PC-3 (cell line): ENCODE data around the gene RALGPS1. TPM values are rescaled to one million over a fixed set of nuclear protein-coding genes. Genes with fewer than 3 reads are reported as not detected.

ENCODE experiments used
- ATAC-seq: fragments of 200-7000 bp; cut with Tn5 transposase; 2 replicates; pipeline ENCODE4 v1.9.1; 2020; ENCODE audit warnings: mild to moderate bottlenecking, moderate library complexity
- BruUV-seq: library from RNA; stranded (reverse); fragments of 400-500 nt; replicated peaks from 2 replicates; lab custom pipeline; 2021; lab: Mats Ljungman, UMichigan
- CTCF ChIA-PET: fragments of 300-600 bp; sonication (Branson Sonifier 250); formaldehyde crosslinking; loops from one replicate; lab custom pipeline; 2022; ENCODE audit warnings: antibody characterized with exemption; lab: Charles Lee
- POLR2A ChIA-PET: fragments of 300-600 bp; sonication (Branson Sonifier 250); formaldehyde crosslinking; loops from one replicate; lab custom pipeline; 2022; ENCODE audit warnings: antibody characterized with exemption; ENCODE audit not compliant: unreplicated experiment; lab: Charles Lee
- DNase-seq: peaks from one replicate; pipeline ENCODE4 v3.0.0-alpha.2; 2015
- H2AFZ ChIP-seq: fragments of 300-600 bp; sonication (generic); 2 replicates; pipeline ENCODE4 v1.6.0; 2016; ENCODE audit warnings: antibody characterized with exemption, low read length
- H3F3A ChIP-seq: fragments of 300-600 bp; sonication (generic); one replicate; pipeline ENCODE4 v1.6.0; 2017; ENCODE audit warnings: antibody characterized with exemption, low read length, control low read depth, mild to moderate bottlenecking; ENCODE audit not compliant: unreplicated experiment
- H3K27ac ChIP-seq: fragments of 300-600 bp; sonication (generic); 2 replicates; pipeline ENCODE4 v1.5.1; 2016; ENCODE audit warnings: mild to moderate bottlenecking, low read length
- H3K27me3 ChIP-seq: fragments of 300-600 bp; sonication (generic); 2 replicates; pipeline ENCODE4 v1.6.1; 2016; ENCODE audit warnings: low read length, mixed read lengths
- H3K36me3 ChIP-seq: fragments of 300-600 bp; sonication (generic); 2 replicates; pipeline ENCODE4 v1.6.1; 2016; ENCODE audit warnings: low read depth, mixed run types, low read length, mixed read lengths
- H3K4me1 ChIP-seq: fragments of 300-600 bp; sonication (generic); 2 replicates; pipeline ENCODE4 v1.5.1; 2016; ENCODE audit warnings: low read length; ENCODE audit not compliant: insufficient read depth
- H3K4me2 ChIP-seq: fragments of 300-600 bp; sonication (generic); 2 replicates; pipeline ENCODE4 v1.6.0; 2016; ENCODE audit warnings: low read length
- H3K4me3 ChIP-seq: fragments of 300-600 bp; sonication (generic); 2 replicates; pipeline ENCODE4 v1.5.1; 2016; ENCODE audit warnings: mild to moderate bottlenecking, low read length, mixed read lengths
- H3K79me2 ChIP-seq: fragments of 300-600 bp; sonication (generic); 2 replicates; pipeline ENCODE4 v1.6.1; 2017; ENCODE audit warnings: low read length, mixed read lengths
- H3K9ac ChIP-seq: fragments of 300-600 bp; sonication (generic); 2 replicates; pipeline ENCODE4 v1.6.0; 2016; ENCODE audit warnings: mild to moderate bottlenecking, low read length
- H3K9me2 ChIP-seq: fragments of 300-600 bp; sonication (generic); replicated peaks from 2 replicates; pipeline ENCODE4 v1.6.1; 2016; ENCODE audit warnings: mixed run types, low read length, mixed read lengths
- H3K9me3 ChIP-seq: fragments of 300-600 bp; sonication (generic); 2 replicates; pipeline ENCODE4 v1.6.1; 2016; ENCODE audit warnings: low read length, mixed read lengths
- H4K20me1 ChIP-seq: fragments of 300-600 bp; sonication (generic); 2 replicates; pipeline ENCODE4 v1.6.1; 2016; ENCODE audit warnings: low read length, mixed read lengths
- CTCF ChIP-seq: fragments of 300-600 bp; sonication (generic); conservative IDR thresholded peaks from 2 replicates; pipeline ENCODE4 v1.5.1; 2017; ENCODE audit warnings: antibody characterized with exemption, low read depth, mild to moderate bottlenecking, low read length
- EZH2 ChIP-seq: fragments of 300-600 bp; sonication (generic); IDR thresholded peaks from one replicate; pipeline ENCODE4 v1.6.1; 2017; ENCODE audit warnings: antibody characterized with exemption, mild to moderate bottlenecking, low read length; ENCODE audit not compliant: unreplicated experiment
- EZH2phosphoT487 ChIP-seq: fragments of 300-600 bp; sonication (generic); IDR thresholded peaks from 2 replicates; pipeline ENCODE4 v1.6.1; 2018; ENCODE audit warnings: mild to moderate bottlenecking, antibody characterized with exemption, low read length, borderline replicate concordance
- intact Hi-C: fragments of 100-400 bp; cut with micrococcal nuclease; formaldehyde crosslinking; loops from 2 replicates; pipeline ENCODE4 v1.9.0; 2023
- total RNA-seq: library from RNA; depleted of rRNA; stranded (reverse); fragments of >200 nt; gene quantifications from 2 replicates; pipeline ENCODE4 v1.2.3, GENCODE V29; 2014

Gene RALGPS1
- total RNA-seq, 1 experiment from 2014 or later: 10.2 TPM

GRCh38 chr9:127229691-127230417 lies 315.3 kb downstream of the RALGPS1 start:
- H3F3A ChIP-seq: no peaks in the 10 kb centered on the region
- no peak for DNase-seq
- H3K27me3 ChIP-seq: no peaks in the 10 kb centered on the region
- no peaks in the 10 kb centered on the region for H3K9me3 ChIP-seq
- no peaks in the 10 kb centered on the region for H3K36me3 ChIP-seq
- BruUV-seq: no TSS peak
- no peak overlapping the region for H3K27ac ChIP-seq
- ChIA-PET POLR2A (no interaction called here), CTCF (no interaction called here)
- ATAC-seq: no peak
- no peak overlapping the region for H3K4me3 ChIP-seq
- no peak overlapping the region for H2AFZ ChIP-seq
- no peak overlapping the region for H3K9ac ChIP-seq
- H3K4me1 ChIP-seq: peaks cover 6% of the 10 kb centered on the region; the same call in 1 of the 2 replicates
- intact Hi-C loops: loop anchor here (5.0 kb wide), 1 partner anchor 167 kb away; the partner anchor contains the start of gene SLC2A8
- no peak overlapping the region for H3K4me2 ChIP-seq
- TF ChIP-seq EZH2phosphoT487: no peak
- no peak for TF ChIP-seq EZH2
- TF ChIP-seq CTCF: no peak
- no peaks in the 10 kb centered on the region for H3K9me2 ChIP-seq
- H3K79me2 ChIP-seq: no peaks in the 10 kb centered on the region
- H4K20me1 ChIP-seq: no peaks in the 10 kb centered on the region

- Histone ChIP-seq H3K4me2 (no peak overlapping the region), H3K4me1 (no peaks in the 10 kb centered on the region), H3K9ac (no peak overlapping the region), H3K4me3 (no peak overlapping the region), H4K20me1 (no peaks in the 10 kb centered on the region), H3K27me3 (no peaks in the 10 kb centered on the region), H3K36me3 (no peaks in the 10 kb centered on the region), H2AFZ (no peak overlapping the region), H3K9me3 (no peaks in the 10 kb centered on the region), H3K79me2 (no peaks in the 10 kb centered on the region), H3K9me2 (no peaks in the 10 kb centered on the region), H3K27ac (no peak overlapping the region), H3F3A (no peaks in the 10 kb centered on the region)
- TF ChIP-seq EZH2phosphoT487 (no peak), EZH2 (no peak), CTCF (no peak)
- intact Hi-C loops: no loop called here
- ATAC-seq (no peak), DNase-seq (no peak)
- no TSS peak for BruUV-seq
- ChIA-PET CTCF (no interaction called here), POLR2A (no interaction called here)
Observed at GRCh38 chr9:127231666-127232065, 317.1 kb downstream of the RALGPS1 start.

GRCh38 chr9:127232833-127233549 lies 318.4 kb downstream of the RALGPS1 start:
- Histone ChIP-seq H3K36me3 (no peaks in the 10 kb centered on the region), H2AFZ (no peak overlapping the region), H3K27ac (no peak overlapping the region), H3K79me2 (no peaks in the 10 kb centered on the region), H3K9me3 (no peaks in the 10 kb centered on the region), H3K4me3 (no peak overlapping the region), H3K27me3 (no peaks in the 10 kb centered on the region), H3K9ac (no peak overlapping the region), H3K4me1 (no peaks in the 10 kb centered on the region), H3K9me2 (no peaks in the 10 kb centered on the region), H3K4me2 (no peak overlapping the region), H4K20me1 (no peaks in the 10 kb centered on the region), H3F3A (no peaks in the 10 kb centered on the region)
- ChIA-PET POLR2A (no interaction called here), CTCF (no interaction called here)
- no peak for TF ChIP-seq EZH2
- no peak for TF ChIP-seq EZH2phosphoT487
- no peak for TF ChIP-seq CTCF
- DNase-seq (no peak), ATAC-seq (no peak)
- no TSS peak for BruUV-seq
- intact Hi-C loops: no loop called here
